HG02759 (cell line): Measurements from ENCODE around the gene ENTPD8.
A peak's percentile ranks its signal among the peaks of the same experiment; 100 is the strongest.
"Not testable (repeated sequence)": the region's sequence is repeated elsewhere in the genome, so short reads cannot be mapped to it uniquely, and the experiment has no call there.

Source experiments
- ATAC-seq: cut with Tn5 transposase; IDR thresholded peaks from one replicate; pipeline ENCODE4 v1.9.1; 2021; ENCODE audit warnings: mild to moderate bottlenecking, moderate library complexity; ENCODE audit not compliant: unreplicated experiment

ENTPD8 gene

DNA sequence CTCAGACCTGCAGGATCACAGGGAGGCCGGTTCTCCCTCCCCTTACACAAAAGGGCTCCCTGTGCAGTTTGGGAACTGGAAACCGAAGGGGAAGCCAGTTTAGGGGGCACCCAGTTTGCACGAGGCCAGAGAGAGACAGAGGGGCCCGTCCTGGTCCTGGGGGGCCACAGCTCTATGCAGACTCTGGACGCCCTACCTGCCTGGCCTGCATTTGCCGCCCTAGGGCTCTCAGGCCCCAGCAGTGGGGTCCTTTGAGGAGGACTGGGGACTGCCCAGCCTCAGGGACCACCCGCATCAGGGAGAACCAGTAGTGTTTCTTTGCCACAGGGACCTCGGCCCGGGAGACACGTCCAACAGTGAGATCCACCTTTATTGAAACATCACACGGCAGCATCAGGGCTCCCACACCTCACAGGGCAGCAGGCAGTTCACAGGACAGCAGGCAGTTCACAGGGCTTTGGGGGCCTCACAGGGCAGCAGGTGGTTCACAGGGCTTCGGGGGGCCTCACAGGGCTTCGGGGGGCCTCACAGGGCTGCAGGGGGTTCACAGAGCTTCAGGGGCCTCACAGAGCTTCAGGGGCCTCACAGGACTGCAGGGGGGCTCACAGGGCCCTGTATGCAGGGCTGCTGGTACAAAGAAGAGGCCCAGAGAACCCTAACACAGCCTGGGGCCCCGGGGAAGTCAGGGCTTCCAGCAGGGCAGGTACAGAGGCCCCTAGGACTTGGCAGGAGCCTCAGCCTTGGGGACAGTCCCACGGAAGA lies 18.6 kb upstream of the ENTPD8 start:
- ATAC-seq: no peak

DNA sequence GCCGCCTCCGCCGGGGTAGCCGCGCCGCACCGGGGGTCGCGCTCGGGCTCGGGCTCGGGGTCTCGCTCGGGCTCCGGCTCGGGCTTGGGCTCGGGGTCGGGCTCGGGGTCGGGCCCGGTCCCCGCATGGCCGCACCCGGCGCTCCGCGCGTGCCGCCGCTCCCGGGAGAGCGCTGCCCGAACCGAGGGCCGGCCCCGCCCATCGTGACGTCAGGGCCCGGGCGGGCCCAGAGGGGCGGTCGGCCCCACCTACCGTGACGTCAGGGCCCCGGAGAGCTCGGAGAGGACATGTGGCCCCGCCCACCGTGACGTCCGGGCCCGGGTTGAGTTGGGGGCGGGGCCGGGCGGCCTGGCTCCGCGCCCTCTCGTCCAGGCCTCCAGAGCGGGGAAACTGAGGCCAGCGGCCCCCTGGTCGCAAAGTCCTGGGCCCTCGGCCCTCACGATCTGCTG lies 18.0 kb upstream of the ENTPD8 start, which contains the start of gene NSMF:
Gene NSMF (minus strand): TSS at position 183 of the 449 bp plus-strand sequence. CDS start 232 bp downstream, outside the sequence.
- peak; percentile 72 for ATAC-seq

DNA sequence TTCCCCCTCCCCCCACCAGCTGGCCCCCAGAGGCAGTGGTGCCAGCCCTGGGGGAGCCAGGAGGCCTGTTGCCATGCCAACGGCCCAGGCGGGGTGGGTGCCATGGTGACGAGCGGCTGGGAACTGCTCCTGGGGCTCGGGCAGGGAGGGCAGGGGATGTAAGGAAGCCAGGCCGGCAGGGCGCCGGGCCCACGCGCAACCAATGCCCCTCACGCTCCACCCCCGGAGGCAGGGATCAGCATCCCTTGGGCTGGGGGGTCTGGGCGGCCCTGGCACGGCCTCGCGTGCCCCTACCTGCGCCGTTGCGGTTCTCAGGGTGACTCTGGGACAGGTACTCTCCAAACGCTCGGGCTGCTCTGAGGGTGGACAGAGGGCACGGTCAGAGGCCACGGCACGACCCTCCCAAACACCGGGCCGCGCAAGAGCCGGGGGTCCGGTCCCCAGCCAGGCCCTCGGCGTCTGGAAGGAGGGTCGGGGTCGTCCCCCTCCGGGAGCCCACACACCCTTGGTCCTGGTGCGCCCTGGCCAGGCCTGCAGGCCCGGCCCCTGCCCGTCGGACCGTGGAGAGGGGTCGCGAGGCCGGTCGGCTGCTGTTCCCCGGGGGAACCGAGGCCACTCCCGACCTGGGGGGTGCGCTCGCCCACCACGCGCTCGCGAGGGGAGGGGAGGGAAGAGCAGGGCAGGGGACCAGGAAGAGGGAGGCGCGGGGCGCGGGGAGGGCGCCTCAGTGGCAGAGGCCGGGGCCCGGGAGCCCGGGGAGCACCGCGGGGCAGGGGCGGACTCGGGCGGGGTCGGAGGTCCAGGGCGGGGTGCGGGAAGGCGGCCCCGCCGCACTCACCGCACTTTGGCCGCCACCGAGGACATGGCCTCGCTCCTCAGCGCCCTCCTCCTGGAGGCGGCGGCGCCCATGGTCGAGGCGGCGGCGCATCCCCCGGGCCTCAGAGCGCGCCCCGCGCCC lies 17.3 kb upstream of the ENTPD8 start:
- ATAC-seq: peak; percentile 22

DNA sequence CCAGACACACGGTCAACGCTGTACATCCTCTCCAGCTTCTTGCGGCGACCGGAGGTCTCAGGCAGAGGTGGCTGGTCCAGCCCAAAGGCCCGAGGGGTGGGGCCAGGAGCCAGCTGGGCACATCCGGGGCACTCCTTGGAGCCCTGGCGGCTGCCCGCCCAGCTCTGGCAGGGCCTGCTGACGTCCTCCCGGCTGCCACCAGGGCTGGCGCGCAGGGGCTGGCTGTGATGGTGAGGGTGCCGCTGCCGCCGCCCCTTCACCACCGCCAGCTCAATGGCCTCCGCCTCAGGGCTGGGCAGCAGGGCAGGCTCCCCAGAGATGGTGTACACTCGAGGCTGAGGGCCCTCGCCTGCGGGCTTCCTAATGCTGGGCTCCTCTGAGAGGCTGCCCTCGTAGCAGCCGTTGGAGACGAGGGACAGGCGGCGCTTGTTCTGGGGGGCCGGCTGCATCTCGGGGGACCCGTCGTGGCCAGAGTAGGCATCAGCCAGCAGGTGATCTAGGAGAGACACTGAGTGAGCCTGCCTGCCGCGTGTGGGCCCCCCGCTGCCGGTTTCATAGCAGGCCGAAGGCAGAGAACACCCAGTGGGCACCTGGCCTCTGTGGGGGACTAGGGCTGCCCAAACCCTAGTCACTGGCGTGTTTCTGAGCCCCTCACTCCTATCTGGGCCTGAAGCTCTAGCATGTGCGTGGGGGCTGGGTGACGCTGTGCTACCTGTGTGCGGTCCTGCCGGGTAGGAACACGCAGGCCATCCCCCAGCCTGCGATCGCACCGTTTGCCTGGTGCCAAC lies 16.4 kb upstream of the ENTPD8 start:
- ATAC-seq: no peak

DNA sequence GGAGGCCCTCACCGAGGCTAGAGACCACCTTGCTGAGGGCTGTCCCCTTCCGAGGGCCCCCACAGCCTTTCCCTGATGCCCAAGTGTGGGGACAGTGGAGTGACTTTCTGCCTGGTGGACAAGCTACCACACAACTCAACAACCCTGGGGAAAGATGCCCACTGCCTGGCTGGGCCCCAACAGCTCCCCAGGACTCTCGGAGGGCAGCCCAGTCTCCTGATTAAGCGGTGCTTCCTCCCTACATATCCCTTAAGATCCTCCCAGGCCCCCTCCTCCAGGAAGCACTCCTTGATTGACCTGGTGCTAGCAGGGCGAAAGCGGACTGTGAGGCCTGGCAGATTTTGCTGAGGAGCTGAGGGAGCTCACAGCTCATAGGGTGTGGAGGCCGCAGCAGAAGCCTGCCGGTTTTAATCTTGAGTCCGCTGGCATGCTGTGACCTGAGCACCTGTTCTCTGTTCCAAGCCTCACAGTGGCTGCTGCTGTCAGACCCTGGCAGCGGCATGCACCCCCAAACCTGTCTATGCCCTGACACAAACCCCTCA lies 15.8 kb upstream of the ENTPD8 start:
- ATAC-seq: no peak

DNA sequence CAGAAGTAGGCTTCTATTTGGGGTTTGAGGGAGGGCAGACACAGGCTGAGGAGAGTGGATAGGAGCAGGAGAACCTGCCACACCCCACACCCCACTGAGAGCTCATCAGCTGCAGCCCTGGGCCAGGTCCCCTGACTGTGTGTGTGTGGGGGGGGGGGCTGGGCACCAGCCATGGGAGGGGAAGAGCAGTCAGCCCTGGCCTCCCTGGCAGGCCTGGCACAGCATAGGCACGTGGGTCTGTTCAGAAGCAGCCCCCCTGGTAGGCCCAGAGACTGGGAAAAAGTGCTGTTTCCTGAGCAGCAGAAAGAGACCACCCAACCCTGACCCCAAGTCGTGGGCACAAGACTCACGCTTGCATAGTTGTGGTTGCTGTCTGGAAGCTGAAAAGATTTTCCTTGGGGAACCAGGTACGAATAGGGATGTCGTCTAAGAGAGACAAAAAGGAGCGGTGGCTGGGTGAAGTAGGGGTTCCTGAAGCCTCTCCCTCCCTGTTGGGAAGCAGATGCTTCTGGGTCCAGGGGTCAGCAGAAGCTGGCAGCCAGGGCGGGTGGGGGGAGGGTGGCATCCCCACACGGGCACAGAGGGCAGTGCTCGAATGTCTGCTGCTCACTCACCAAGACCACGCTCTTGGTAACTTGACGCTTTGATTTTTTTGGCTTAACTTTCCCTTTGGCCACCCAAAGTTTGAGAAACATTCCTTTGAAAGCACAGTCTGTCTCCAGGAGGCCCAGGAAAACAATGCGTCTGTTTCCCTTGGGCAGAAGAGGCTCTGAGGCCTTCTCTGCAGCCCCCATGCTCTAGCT lies 15.1 kb upstream of the ENTPD8 start:
- no peak for ATAC-seq

DNA sequence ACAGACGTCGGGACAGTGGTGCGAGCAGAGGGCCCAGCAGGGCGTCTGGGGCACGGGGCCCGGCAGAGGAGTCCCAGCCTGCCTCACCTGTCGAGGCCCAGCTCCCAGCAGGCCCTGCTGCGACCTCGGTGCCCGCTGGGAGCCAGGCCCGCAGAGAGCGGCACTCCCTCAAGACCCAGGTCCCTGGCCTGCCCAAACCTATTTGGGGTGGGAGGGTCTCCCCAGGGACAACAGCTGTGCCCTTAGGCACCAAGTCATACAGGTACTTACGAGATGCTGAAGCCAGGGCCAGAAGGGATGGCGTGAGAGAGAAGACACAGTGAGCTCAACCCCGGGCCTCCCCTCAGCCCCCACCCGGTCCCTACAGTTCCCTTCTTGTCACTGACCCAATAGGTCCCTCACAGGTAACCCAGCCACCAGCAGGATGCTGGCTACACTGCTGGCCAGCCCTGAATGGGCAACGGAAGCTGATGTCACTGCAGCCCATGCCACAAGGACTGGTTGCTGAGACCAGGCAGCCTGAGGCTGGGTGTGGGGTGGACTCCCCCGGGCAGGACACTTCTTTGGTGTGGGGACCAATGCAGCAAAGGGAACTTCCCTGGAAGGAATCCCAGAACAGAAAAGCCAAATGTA lies 14.3 kb upstream of the ENTPD8 start:
- no peak for ATAC-seq

DNA sequence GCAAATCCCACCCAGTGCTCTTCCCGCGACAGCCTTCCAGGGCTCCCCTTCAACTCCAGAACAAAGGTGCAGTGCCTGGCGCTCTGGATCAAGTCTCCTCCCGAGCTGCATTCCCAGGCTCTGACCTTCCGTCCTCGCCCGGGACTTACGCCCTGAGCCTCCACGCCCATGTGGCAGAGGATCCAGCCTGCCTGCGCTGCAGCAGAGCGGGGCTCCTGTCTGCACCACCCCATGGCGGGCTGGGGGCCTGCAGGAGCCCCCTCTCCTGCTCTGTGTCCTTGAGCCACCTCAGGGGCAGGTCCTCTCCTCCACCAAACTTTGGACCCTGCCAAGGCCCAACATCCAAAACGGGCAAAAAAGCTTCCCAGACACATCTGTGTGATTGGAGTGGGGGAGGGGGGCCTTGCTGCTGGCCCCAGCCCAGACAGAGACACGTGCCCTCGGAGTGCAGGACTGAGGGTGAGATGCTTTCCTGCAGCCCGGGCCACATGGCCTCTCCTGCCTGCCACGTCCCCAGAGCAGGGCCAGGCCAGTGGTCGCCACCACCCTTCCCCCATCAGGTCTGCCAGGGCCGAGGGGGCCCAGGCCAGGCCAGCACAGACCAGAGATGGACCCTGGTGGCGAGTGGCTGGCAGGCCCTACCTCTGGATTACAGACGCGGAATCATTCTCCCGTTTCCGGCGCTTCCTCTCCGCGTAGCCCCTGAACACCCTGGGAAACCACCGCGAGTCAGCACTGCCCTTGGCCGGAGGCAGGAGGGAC lies 13.6 kb upstream of the ENTPD8 start:
- ATAC-seq: no peak

DNA sequence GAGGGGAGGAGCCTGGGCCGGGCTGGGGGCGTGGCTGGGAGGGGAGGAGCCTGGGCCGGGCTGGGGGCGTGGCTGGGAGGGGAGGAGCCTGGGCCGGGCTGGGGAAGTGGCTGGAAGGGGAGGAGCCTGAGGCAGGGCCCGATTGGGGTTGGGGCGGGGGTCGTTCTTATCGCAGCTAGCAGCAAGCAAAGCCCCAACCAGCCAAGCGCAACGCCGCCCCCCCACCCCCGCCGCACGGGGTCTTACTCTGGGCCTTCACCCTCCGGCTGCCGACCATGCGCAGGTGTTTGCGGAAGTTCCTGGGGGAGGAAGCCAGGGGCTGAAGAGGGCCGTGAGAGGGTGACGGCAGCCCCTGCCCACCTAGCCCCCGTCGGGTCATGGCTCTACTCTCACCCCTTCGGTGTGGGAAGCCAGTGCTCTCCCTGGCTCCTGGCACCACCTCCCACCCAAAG lies 13.0 kb upstream of the ENTPD8 start:
- ATAC-seq: peak; percentile 21

DNA sequence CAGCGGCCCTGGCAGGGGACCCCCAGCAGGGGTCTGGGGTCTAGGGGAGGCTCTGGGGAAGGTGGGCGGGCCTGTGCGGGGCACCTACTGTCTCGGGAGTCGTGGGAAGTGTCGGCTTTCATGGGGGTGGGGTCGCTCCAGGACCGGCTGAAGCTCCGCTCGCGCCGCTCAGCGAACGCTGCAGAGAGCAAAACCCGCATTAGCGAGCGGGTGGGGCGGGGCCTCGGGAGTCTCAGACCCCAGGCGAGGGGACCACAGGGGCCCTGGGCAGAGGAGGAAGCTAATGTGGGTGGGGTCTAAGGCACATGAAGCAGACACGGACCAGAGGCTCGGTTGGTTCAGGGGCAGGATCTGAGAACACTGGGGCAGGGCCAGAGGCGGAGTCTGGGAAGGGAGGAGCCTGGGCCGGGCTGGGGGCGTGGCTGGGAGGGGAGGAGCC lies 12.5 kb upstream of the ENTPD8 start:
- peak; percentile 59 for ATAC-seq

DNA sequence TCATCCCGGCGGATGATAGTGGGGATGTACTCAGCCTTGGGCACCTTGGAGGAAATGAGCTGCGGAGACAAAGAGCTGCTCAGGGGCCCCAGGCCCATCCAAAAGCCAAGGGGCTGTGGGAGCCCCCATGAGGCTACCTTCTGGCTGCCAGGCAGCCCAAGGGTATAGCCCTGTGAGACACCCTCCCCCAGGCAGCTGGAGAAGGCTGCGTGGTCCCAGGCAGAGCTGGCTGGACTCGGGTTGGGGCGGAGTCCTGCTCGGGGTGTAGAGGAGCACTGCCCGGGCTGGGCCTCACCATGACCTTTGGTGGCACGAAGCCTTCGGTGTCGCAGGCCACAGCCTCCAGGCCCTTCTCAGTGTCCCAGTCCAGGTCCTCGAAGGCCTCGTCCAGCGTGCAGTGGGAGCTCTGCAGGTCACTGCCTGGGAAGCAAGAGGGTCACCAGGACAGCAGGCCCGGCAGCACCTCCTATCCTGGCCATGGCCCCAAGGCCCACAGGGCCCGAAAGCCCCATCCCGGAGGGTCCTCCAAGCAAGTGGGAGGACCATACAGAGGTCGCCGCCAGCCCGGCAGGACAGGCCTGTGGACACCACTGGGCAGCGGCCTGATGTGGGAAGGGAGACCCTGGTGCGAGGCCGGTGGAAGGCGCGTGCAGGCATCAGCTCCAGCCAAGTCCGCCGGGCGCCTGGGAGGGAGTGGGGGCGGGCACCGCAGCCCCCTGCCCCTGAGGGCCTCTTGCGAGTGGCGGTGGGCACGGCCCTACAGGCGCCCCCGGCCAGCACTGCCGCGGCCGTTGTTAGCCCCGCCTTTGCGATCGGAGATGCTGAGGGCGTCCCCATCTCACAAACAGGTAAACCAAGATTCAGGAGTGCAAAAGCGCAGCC lies 11.8 kb upstream of the ENTPD8 start:
- no peak for ATAC-seq

DNA sequence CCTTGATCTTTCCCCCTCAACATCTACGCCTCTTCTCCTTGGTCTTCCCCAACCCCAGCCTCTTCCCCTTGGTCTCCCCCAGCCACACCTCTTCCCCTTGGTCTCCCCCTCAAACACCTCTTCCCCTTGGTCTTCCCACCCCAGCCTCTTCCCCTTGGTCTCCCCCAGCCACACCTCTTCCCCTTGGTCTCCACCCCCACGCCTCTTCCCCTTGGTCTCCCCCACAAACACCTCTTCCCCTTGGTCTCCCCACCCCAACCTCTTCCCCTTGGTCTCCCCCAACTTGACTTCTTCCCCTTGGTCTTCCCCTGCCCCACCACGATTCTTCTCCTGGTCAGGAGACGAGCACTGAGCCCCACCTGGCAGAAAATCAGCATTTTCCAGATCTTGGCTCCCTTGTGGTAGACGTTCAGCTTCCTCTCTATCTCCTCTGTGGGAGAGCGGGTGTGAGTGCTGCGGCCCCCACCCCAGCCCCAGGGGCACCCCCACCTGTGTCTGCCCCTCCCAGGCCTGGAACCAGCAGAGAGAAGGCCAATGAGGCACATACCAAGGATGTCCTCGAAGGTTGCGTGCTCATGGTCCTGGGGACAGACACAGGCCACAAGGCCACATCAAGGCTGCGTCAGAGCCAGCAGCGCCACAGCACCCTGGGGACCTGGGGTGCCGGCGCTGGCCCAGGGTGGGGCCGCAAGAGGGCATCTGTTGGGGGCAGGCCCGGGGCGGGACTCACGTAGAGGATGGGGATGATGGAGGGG lies 11.0 kb upstream of the ENTPD8 start:
- ATAC-seq: no peak

DNA sequence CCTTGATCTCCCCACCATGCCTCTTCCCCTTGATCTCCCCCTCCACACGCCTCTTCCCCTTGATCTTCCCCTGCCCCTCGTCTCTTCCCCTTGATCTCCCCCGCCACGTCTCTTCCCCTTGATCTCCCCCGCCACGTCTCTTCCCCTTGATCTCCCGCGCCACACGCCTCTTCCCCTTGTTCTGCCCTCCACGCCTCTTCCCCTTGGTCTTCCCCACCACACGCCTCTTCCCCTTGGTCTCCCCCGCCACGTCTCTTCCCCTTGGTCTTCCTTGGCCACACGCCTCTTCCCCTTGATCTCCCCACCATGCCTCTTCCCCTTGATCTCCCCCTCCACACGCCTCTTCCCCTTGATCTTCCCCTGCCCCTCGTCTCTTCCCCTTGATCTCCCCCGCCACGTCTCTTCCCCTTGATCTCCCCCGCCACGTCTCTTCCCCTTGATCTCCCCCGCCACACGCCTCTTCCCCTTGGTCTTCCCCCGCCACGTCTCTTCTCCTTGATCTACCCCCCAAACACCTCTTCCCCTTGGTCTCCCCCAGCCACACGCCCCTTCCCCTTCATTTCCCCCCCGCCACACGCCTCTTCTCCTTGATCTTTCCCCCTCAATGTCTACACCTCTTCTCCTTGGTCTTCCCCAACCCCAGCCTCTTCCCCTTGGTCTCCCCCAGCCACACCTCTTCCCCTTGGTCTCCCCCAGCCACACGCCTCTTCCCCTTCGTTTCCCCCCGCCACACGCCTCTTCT lies 10.3 kb upstream of the ENTPD8 start:
- not testable (repeated sequence) for ATAC-seq

DNA sequence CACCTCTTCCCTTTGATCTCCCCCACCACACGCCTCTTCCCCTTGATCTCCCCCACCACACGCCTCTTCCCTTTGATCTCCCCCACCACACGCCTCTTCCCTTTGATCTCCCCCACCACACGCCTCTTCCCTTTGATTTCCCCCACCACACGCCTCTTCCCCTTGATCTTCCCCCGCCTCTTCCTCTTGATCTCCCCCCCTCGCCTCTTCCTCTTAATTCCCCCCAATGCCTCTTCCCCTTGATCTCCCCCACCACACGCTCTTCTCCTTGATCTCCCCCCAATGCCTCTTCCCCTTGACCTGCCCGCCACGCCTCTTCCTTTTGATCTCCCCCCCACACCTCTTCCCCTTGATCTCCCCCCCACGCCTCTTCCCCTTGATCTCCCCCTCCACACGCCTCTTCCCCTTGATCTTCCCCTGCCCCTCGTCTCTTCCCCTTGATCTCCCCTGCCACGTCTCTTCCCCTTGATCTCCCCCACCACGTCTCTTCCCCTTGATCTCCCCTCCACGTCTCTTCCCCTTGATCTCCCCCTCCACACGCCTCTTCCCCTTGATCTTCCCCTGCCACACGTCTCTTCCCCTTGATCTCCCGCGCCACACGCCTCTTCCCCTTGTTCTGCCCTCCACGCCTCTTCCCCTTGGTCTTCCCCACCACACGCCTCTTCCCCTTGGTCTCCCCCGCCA lies 9.5 kb upstream of the ENTPD8 start:
- ATAC-seq: not testable (repeated sequence)

DNA sequence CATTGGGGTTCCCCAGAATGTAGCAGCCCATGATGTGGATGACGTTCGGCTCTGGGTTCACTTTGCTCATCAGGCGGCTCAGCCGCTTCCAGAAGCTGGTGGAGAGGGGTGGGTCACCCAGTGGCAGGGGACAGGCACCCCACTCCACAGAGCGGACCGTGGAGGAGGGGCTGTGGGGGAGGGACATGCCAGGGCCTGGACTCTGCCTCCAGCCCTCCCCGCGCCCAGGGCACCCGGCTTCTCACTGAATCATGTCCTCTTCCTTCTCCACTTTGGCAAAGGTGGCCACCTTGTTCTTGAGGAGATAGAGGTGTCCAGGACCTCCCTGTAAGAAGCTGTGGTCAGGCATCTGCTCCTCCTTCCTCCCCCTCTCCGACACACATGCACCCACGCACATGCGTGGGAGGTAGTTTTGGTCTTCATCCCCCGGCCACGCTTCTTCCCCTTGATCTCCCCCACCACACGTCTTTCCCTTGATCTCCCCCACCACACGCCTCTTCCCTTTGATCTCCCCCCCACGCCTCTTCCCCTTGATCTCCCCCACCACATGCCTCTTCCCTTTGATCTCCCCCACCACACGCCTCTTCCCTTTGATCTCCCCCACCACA lies 8.9 kb upstream of the ENTPD8 start:
- no peak for ATAC-seq
